HEK293 (cell line): ENCODE results near the gene MARK2.

Source experiments
- CTCF ChIA-PET: fragments of 350-600 bp; formaldehyde crosslinking; extraction: SDS; loops from one replicate; lab custom pipeline; 2021; ENCODE audit warnings: antibody characterized with exemption; lab: Yijun Ruan, JAX
- POLR2A ChIA-PET: fragments of 300-600 bp; formaldehyde crosslinking; extraction: SDS; loops from one replicate; lab custom pipeline; 2020; ENCODE audit warnings: antibody characterized with exemption, inconsistent platforms; lab: Yijun Ruan, JAX
- H3K27ac ChIP-seq: fragments of 200-500 bp; sonication (Bioruptor generic); 2 replicates; pipeline ENCODE4 v1.5.1; 2014; ENCODE audit warnings: low read depth, low read length, control low read depth, inconsistent platforms; ENCODE audit errors: extremely low read depth
- H3K36me3 ChIP-seq, 2 experiments: fragments of 200-500 bp in 1 of 2; sonication (Bioruptor generic) in 1 of 2; 1 replicate in 1 of 2; 2 replicates in 1 of 2; pipeline ENCODE4 v1.5.1; 2014 to 2017; ENCODE audit warnings: inconsistent platforms in 2 of 2, low read length in 2 of 2; ENCODE audit not compliant: control insufficient read depth in 2 of 2, insufficient read depth in 1 of 2
- H3K4me1 ChIP-seq: fragments of 200-500 bp; sonication (Bioruptor generic); 2 replicates; pipeline ENCODE4 v1.5.1; 2014; ENCODE audit warnings: mild to moderate bottlenecking, low read length, inconsistent platforms; ENCODE audit not compliant: control insufficient read depth, insufficient read depth
- H3K4me3 ChIP-seq: 2 replicates; pipeline ENCODE4 v1.5.1; 2011; ENCODE audit warnings: low read depth, mild to moderate bottlenecking, control low read depth, low read length, moderate library complexity
- H3K9me3 ChIP-seq: fragments of 200-500 bp; sonication (Bioruptor generic); 2 replicates; pipeline ENCODE4 v1.5.1; 2014; ENCODE audit warnings: low read depth, low read length, inconsistent platforms; ENCODE audit not compliant: control insufficient read depth, insufficient read depth
- BCL11A ChIP-seq: fragments of 450-650 bp; formaldehyde crosslinking; IDR thresholded peaks from 2 replicates; pipeline ENCODE4 v1.5.1; 2016; ENCODE audit warnings: low read depth, missing biosample characterization, missing genetic modification characterization
- BCL11B ChIP-seq: fragments of 450-650 bp; formaldehyde crosslinking; IDR thresholded peaks from 2 replicates; pipeline ENCODE4 v1.5.1; 2016; ENCODE audit warnings: low read depth, missing biosample characterization, missing genetic modification characterization
- SETDB1 ChIP-seq: IDR thresholded peaks from one replicate; pipeline ENCODE4 v1.6.1; 2017; ENCODE audit warnings: mild to moderate bottlenecking, low read length, moderate library complexity, mixed read lengths; ENCODE audit not compliant: insufficient read length
- YY2 ChIP-seq: fragments of 450-650 bp; formaldehyde crosslinking; IDR thresholded peaks from 2 replicates; pipeline ENCODE4 v1.5.1; 2016; ENCODE audit warnings: missing biosample characterization, missing genetic modification characterization
- ZIC2 ChIP-seq: fragments of 450-650 bp; formaldehyde crosslinking; IDR thresholded peaks from 2 replicates; pipeline ENCODE4 v1.5.1; 2016; ENCODE audit warnings: missing biosample characterization, missing genetic modification characterization
- ZNF121 ChIP-seq: fragments of 450-650 bp; formaldehyde crosslinking; IDR thresholded peaks from 2 replicates; pipeline ENCODE4 v1.5.1; 2016; ENCODE audit warnings: missing biosample characterization, missing genetic modification characterization
- ZNF202 ChIP-seq: fragments of 450-650 bp; formaldehyde crosslinking; IDR thresholded peaks from 2 replicates; pipeline ENCODE4 v1.5.1; 2016; ENCODE audit warnings: missing biosample characterization, missing genetic modification characterization, borderline replicate concordance
- ZNF214 ChIP-seq: fragments of 450-650 bp; formaldehyde crosslinking; IDR thresholded peaks from 2 replicates; pipeline ENCODE4 v1.5.1; 2017; ENCODE audit warnings: missing biosample characterization, mild to moderate bottlenecking, missing genetic modification characterization, borderline replicate concordance
- ZNF223 ChIP-seq: fragments of 450-650 bp; formaldehyde crosslinking; IDR thresholded peaks from 2 replicates; pipeline ENCODE4 v1.5.1; 2016; ENCODE audit warnings: missing biosample characterization, missing genetic modification characterization
- ZNF311 ChIP-seq: fragments of 450-650 bp; formaldehyde crosslinking; IDR thresholded peaks from 2 replicates; pipeline ENCODE4 v1.5.1; 2017; ENCODE audit warnings: missing biosample characterization, missing genetic modification characterization, borderline replicate concordance
- ZNF324 ChIP-seq: fragments of 450-650 bp; formaldehyde crosslinking; IDR thresholded peaks from 2 replicates; pipeline ENCODE4 v1.5.1; 2016; ENCODE audit warnings: missing biosample characterization, missing genetic modification characterization
- ZNF391 ChIP-seq: fragments of 450-650 bp; formaldehyde crosslinking; IDR thresholded peaks from 2 replicates; pipeline ENCODE4 v1.5.1; 2016; ENCODE audit warnings: low read depth, missing biosample characterization, missing genetic modification characterization, borderline replicate concordance
- ZNF514 ChIP-seq: fragments of 450-650 bp; formaldehyde crosslinking; IDR thresholded peaks from 2 replicates; pipeline ENCODE4 v1.5.1; 2016; ENCODE audit warnings: missing biosample characterization, missing genetic modification characterization
- ZNF610 ChIP-seq: fragments of 450-650 bp; formaldehyde crosslinking; IDR thresholded peaks from 2 replicates; pipeline ENCODE4 v1.5.1; 2016; ENCODE audit warnings: missing biosample characterization, missing genetic modification characterization, borderline replicate concordance
- ZNF747 ChIP-seq: fragments of 450-650 bp; formaldehyde crosslinking; IDR thresholded peaks from 2 replicates; pipeline ENCODE4 v1.5.1; 2016; ENCODE audit warnings: missing biosample characterization, missing genetic modification characterization
- ZNF837 ChIP-seq: fragments of 450-650 bp; formaldehyde crosslinking; IDR thresholded peaks from 2 replicates; pipeline ENCODE4 v1.5.1; 2016; ENCODE audit warnings: missing biosample characterization, missing genetic modification characterization
- TF ChIP-seq, protein P1 (sequence below): fragments of 450-650 bp; formaldehyde crosslinking; IDR thresholded peaks from 2 replicates; pipeline ENCODE4 v1.5.1; 2016; ENCODE audit warnings: missing biosample characterization, missing genetic modification characterization, low read depth
- TF ChIP-seq, protein P2 (sequence below): fragments of 450-650 bp; formaldehyde crosslinking; IDR thresholded peaks from 2 replicates; pipeline ENCODE4 v1.5.1; 2017; ENCODE audit warnings: missing biosample characterization, mild to moderate bottlenecking, missing genetic modification characterization, moderate library complexity

The MARK2 gene

DNA sequence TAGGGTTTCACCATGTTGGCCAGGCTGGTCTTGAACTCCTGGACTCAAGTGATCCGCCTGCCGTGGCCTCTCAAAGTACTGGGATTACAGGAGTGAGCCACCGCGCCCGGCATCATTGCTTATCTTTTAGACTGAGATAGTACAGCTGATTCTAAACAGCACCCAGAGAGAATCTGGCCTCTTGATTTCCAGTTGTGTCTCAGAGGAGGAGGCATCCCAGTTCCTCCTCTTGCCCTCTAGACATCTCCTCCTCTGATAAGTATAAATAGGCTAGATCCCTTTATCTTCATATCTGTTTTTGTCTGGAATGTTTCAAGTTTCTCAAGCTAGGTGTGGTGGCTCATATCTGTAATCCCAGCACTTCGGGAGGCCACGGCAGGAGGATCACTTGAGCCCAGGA is 7.0 kb downstream of the MARK2 start (continued):
- TF ChIP-seq YY2, result no peak
- TF ChIP-seq BCL11A (tag by site-specific recombination), result no peak
- TF ChIP-seq ZNF311 (tag by site-specific recombination), result no peak

DNA sequence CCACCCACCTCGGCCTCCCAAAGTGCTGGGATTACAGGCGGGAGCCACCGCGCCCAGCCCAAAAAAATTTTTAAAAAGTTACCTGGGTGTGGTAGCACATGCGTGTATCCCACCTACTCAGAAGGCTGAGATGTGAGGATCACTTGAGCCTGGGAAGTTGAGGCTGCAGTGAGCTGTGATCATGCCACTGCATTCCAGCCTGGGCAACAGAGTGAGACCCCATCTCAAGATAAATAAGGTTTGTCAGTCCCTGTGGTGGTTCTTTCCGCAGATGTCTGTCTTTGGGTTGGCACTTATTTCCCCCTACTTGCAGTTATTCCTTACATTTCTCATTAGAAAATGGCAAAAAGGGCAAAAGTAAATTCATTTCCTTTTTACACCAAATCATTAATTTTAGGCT is 8.0 kb downstream of the MARK2 start:
- no peak for TF ChIP-seq ZNF610 (tag by site-specific recombination)
- 0 out of 2 replicates have a peak, but pooled peaks have one; percentile 28 for TF ChIP-seq ZNF121 (tag by site-specific recombination)
- no peak for TF ChIP-seq ZNF747 (tag by site-specific recombination)
- 0 out of 2 replicates have a peak, but pooled peaks cover 2% of the 10 kb centered on the region for H3K4me1 ChIP-seq
- ChIA-PET CTCF (interaction anchor here (0.9 to 1.9 kb wide), 2 partner anchors 9 to 10 kb away, joined by 3 to 5 read pairs; no protein-coding TSS in a partner anchor), POLR2A (no interaction called here)
- no peaks in the 10 kb centered on the region for H3K9me3 ChIP-seq
- H3K27ac ChIP-seq, result no peak overlapping the region
- no peak overlapping the region for H3K4me3 ChIP-seq
- peaks cover 0 to 14% of the 10 kb centered on the region in 2 experiments; a peak in 2 of 3 replicates for H3K36me3 ChIP-seq

DNA sequence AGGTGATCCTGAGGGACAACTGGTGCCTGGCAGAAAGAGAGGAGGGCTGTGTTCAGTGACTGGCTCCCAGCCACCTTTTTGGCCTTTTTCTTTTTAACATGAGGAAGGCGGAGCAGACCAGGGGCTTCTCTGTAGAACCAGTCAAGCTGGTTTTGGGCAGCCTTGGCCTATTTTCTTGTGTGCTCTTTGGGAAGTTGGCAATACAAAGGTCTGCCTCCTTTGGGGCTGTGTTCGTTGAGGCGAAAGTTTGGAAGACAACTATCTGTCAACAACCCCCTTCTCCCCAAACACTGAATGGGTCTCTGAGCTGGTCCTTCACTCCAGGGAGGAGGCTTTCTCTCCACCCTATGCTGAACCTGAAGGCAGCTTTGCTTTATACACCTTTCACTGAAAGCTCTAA is 8.5 kb downstream of the MARK2 start:
- Histone ChIP-seq H3K4me3 (no peak overlapping the region), H3K9me3 (no peaks in the 10 kb centered on the region), H3K27ac (no peak overlapping the region), H3K4me1 (0 out of 2 replicates have a peak, but pooled peaks cover 2% of the 10 kb centered on the region), H3K36me3 (peaks cover 0 to 12% of the 10 kb centered on the region in 2 experiments; a peak in 2 of 3 replicates)
- POLR2A ChIA-PET, result interaction anchor here (1.4 kb wide), 1 partner anchor 8 kb away, joined by 5 read pairs; the partner anchor contains the start of gene MARK2
- CTCF ChIA-PET, result interaction anchor here (0.9 kb wide), 2 partner anchors 10 to 153 kb away, joined by 3 read pairs; no protein-coding TSS in a partner anchor
- no peak for TF ChIP-seq ZNF202 (tag by site-specific recombination)
- TF ChIP-seq ZNF214 (tag by site-specific recombination), result no peak
- TF ChIP-seq ZNF391, result no peak
- no peak for TF ChIP-seq ZIC2 (tag by site-specific recombination)
- no peak for TF ChIP-seq SETDB1
- no peak for TF ChIP-seq ZNF324 (tag by site-specific recombination)
- no peak for TF ChIP-seq ZNF837 (tag by site-specific recombination)
- TF ChIP-seq ZNF514 (tag by site-specific recombination), result no peak
- TF ChIP-seq BCL11B (tag by site-specific recombination), result no peak
- TF ChIP-seq, protein P1, sequence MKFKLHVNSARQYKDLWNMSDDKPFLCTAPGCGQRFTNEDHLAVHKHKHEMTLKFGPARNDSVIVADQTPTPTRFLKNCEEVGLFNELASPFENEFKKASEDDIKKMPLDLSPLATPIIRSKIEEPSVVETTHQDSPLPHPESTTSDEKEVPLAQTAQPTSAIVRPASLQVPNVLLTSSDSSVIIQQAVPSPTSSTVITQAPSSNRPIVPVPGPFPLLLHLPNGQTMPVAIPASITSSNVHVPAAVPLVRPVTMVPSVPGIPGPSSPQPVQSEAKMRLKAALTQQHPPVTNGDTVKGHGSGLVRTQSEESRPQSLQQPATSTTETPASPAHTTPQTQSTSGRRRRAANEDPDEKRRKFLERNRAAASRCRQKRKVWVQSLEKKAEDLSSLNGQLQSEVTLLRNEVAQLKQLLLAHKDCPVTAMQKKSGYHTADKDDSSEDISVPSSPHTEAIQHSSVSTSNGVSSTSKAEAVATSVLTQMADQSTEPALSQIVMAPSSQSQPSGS, result no peak
- TF ChIP-seq, protein P2, sequence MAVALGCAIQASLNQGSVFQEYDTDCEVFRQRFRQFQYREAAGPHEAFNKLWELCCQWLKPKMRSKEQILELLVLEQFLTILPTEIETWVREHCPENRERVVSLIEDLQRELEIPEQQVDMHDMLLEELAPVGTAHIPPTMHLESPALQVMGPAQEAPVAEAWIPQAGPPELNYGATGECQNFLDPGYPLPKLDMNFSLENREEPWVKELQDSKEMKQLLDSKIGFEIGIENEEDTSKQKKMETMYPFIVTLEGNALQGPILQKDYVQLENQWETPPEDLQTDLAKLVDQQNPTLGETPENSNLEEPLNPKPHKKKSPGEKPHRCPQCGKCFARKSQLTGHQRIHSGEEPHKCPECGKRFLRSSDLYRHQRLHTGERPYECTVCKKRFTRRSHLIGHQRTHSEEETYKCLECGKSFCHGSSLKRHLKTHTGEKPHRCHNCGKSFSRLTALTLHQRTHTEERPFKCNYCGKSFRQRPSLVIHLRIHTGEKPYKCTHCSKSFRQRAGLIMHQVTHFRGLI, result no peak

DNA sequence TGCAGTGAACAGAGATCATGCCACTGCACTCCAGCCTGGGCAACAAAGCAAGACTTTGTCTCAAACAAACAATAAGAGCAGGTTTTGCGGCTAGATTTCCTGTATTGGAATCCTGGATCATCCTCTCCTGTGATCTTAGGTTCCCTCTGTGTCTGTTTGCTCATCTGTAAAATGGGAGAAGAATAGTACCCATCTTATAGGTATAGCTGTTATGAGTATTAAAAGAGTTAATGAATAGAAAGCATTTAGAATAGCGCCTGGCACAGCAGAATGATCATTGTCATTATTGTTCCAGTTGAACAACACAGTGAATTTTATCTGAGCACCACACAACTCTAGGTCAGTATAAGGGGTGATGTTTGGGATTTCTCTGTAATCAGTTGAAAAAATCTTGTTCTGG is 10.8 kb downstream of the MARK2 start:
- CTCF ChIA-PET, result interaction anchor here (0.7 kb wide), 1 partner anchor 12 kb away, joined by 4 read pairs; no protein-coding TSS in a partner anchor
- peaks cover 0 to under 1% of the 10 kb centered on the region in 2 experiments; a peak in 2 of 3 replicates for H3K36me3 ChIP-seq
- POLR2A ChIA-PET, result interaction anchor here (0.9 to 1.8 kb wide), 2 partner anchors 10 to 12 kb away, joined by 4 to 7 read pairs; partner anchors contain the start of gene MARK2
- no peaks in the 10 kb centered on the region for H3K4me1 ChIP-seq
- TF ChIP-seq BCL11A (tag by site-specific recombination) (no peak), ZNF223 (tag by site-specific recombination) (no peak)
- H3K27ac ChIP-seq, result no peak overlapping the region
- no peak overlapping the region for H3K4me3 ChIP-seq
- no peaks in the 10 kb centered on the region for H3K9me3 ChIP-seq
